HL-60 (cell line): ENCODE measurements around the gene ASCC1.
"Not testable (repeated sequence)": the region's sequence is repeated elsewhere in the genome, so short reads cannot be mapped to it uniquely, and the experiment has no call there.

ENCODE experiments used
- DNase-seq, 2 experiments: peaks; one replicate each; pipeline ENCODE4 v3.0.0-alpha.2; 2010 to 2020; ENCODE audit warnings: low read depth in 1 of 2, low spot score in 1 of 2
- H3K27ac ChIP-seq: fragments of 250-450 bp; sonication (Bioruptor Pico); replicated peaks from 2 replicates; pipeline ENCODE4 v1.5.1; 2020; ENCODE audit warnings: mild to moderate bottlenecking, moderate library complexity
- H3K27me3 ChIP-seq: fragments of 250-450 bp; sonication (Bioruptor Pico); 2 replicates; pipeline ENCODE4 v1.5.1; 2021; ENCODE audit warnings: mild to moderate bottlenecking, moderate library complexity; ENCODE audit not compliant: insufficient read depth, poor library complexity, severe bottlenecking
- H3K4me3 ChIP-seq: replicated peaks from 2 replicates; pipeline ENCODE4 v1.5.1; 2011; ENCODE audit warnings: mild to moderate bottlenecking, control low read depth, low read length; ENCODE audit not compliant: insufficient read depth
- CTCF ChIP-seq: IDR thresholded peaks from one replicate; pipeline ENCODE4 v1.5.1; 2011; ENCODE audit warnings: low read length, control low read depth, inconsistent platforms; ENCODE audit not compliant: insufficient read depth
- GABPA ChIP-seq: IDR thresholded peaks from 2 replicates; pipeline ENCODE4 v1.6.1; 2012; ENCODE audit warnings: low read depth
- POLR2AphosphoS5 ChIP-seq: IDR thresholded peaks from 2 replicates; pipeline ENCODE4 v1.6.1; 2012; ENCODE audit warnings: low read depth
- REST ChIP-seq: IDR thresholded peaks from 2 replicates; pipeline ENCODE4 v1.6.1; 2012; ENCODE audit warnings: low read depth; ENCODE audit not compliant: insufficient replicate concordance
- SPI1 ChIP-seq: IDR thresholded peaks from 2 replicates; pipeline ENCODE4 v1.6.1; 2012; ENCODE audit warnings: low read depth, mild to moderate bottlenecking, borderline replicate concordance

The ASCC1 gene

GRCh38 chr10:72110673-72111401 is 105.2 kb downstream of the ASCC1 start:
- DNase-seq, result no peak
- no peak overlapping the region for H3K27ac ChIP-seq
- no peak overlapping the region for H3K4me3 ChIP-seq
- TF ChIP-seq CTCF (no peak), POLR2AphosphoS5 (no peak), SPI1 (no peak), GABPA (no peak), REST (no peak)
- no peaks in the 10 kb centered on the region for H3K27me3 ChIP-seq

- no peak for DNase-seq
- no peaks in the 10 kb centered on the region for H3K27me3 ChIP-seq
- no peak overlapping the region for H3K27ac ChIP-seq
- no peak for TF ChIP-seq GABPA
- TF ChIP-seq CTCF, result no peak
- TF ChIP-seq REST, result no peak
- no peak for TF ChIP-seq SPI1
- TF ChIP-seq POLR2AphosphoS5, result no peak
- H3K4me3 ChIP-seq, result no peak overlapping the region
Observed at GRCh38 chr10:72109636-72110157, 106.4 kb downstream of the ASCC1 start.

GRCh38 chr10:72108830-72109635 is 107.0 kb downstream of the ASCC1 start:
- TF ChIP-seq POLR2AphosphoS5 (no peak), SPI1 (no peak)
- DNase-seq, result no peak
- Histone ChIP-seq H3K4me3 (no peak overlapping the region), H3K27ac (no peak overlapping the region), H3K27me3 (no peaks in the 10 kb centered on the region)

GRCh38 chr10:72108004-72108370 is 108.1 kb downstream of the ASCC1 start:
- not testable (repeated sequence) for H3K27ac ChIP-seq, H3K4me3 ChIP-seq, H3K27me3 ChIP-seq, DNase-seq
